B cell (primary cell): ENCODE data around the gene PRKCA. TPM values are rescaled to one million over a fixed set of nuclear protein-coding genes. Genes with fewer than 3 reads are reported as not detected.
"Not testable (repeated sequence)": the region's sequence is repeated elsewhere in the genome, so short reads cannot be mapped to it uniquely, and the experiment has no call there.

Experiments used
- ATAC-seq: fragments of 200-7000 bp; cut with Tn5 transposase; one replicate; pipeline ENCODE4 v1.10.0; 2021; ENCODE audit warnings: low read depth, mild to moderate bottlenecking, moderate number of reproducible peaks, moderate library complexity
- CTCF ChIA-PET: fragments of 350-600 bp; sonication (Branson Sonifier 250); formaldehyde crosslinking; loops from one replicate; lab custom pipeline; 2021; ENCODE audit warnings: antibody characterized with exemption, inconsistent platforms; lab: Charles Lee
- POLR2A ChIA-PET: fragments of 350-600 bp; sonication (Branson Sonifier 250); formaldehyde crosslinking; loops from one replicate; lab custom pipeline; 2021; ENCODE audit warnings: antibody characterized with exemption; lab: Charles Lee
- DNase-seq: peaks from one replicate; pipeline ENCODE4 v3.0.0; 2013
- H2AFZ ChIP-seq: 2 replicates; pipeline ENCODE4 v1.6.1; 2012; ENCODE audit warnings: mild to moderate bottlenecking, low read depth, low read length; ENCODE audit not compliant: insufficient read depth, poor library complexity, severe bottlenecking
- H3K27ac ChIP-seq, 2 donors: 1 replicate in 1 of 2; 2 replicates in 1 of 2; pipeline ENCODE4 v1.5.1; 2012 to 2013; ENCODE audit warnings: low read length in 2 of 2, mild to moderate bottlenecking in 2 of 2, moderate library complexity in 1 of 2
- H3K27me3 ChIP-seq, 4 experiments: fragments of 200-600 bp in 1 of 4; sonication (generic) in 1 of 4; replicated peaks in 1 of 4; 1 replicate in 2 of 4; 2 replicates in 2 of 4; pipeline versions ENCODE4 v1.6.1 to v1.7.0; 2013 to 2016; ENCODE audit warnings: low read length in 3 of 4, mild to moderate bottlenecking in 2 of 4, mixed read lengths in 1 of 4, moderate library complexity in 1 of 4; ENCODE audit not compliant: insufficient read depth in 4 of 4, control insufficient read depth in 3 of 4; ENCODE audit errors: control extremely low read depth in 1 of 4
- H3K36me3 ChIP-seq, 2 experiments: replicated peaks in 1 of 2; 1 replicate in 1 of 2; 2 replicates in 1 of 2; pipeline versions ENCODE4 v1.6.1 to v1.7.1; 2013; ENCODE audit warnings: low read length in 1 of 2; ENCODE audit not compliant: insufficient read depth in 2 of 2, control insufficient read depth in 1 of 2; ENCODE audit errors: control extremely low read depth in 1 of 2, extremely low read depth in 1 of 2
- H3K4me1 ChIP-seq, 2 donors: fragments of 200-600 bp in 1 of 2; sonication (generic) in 1 of 2; 1 replicate in 1 of 2; 2 replicates in 1 of 2; pipeline versions ENCODE4 v1.5.1 to v1.6.1; 2013 to 2017; ENCODE audit warnings: low read length in 2 of 2; ENCODE audit not compliant: control insufficient read depth in 2 of 2, insufficient read depth in 2 of 2
- H3K4me2 ChIP-seq: replicated peaks from 2 replicates; pipeline ENCODE3; 2012; ENCODE audit warnings: mild to moderate bottlenecking, low read depth, low read length; ENCODE audit not compliant: poor library complexity, severe bottlenecking
- H3K4me3 ChIP-seq, 5 experiments: fragments of 200-600 bp in 1 of 5; sonication (generic) in 1 of 5; 1 replicate in 3 of 5; 2 replicates in 2 of 5; pipeline versions ENCODE4 v1.5.1 to v1.7.0; 2011 to 2016; ENCODE audit warnings: low read length in 4 of 5, mild to moderate bottlenecking in 4 of 5, low read depth in 2 of 5, control low read depth in 1 of 5, moderate library complexity in 1 of 5; ENCODE audit not compliant: insufficient read depth in 1 of 5; ENCODE audit errors: control extremely low read depth in 1 of 5, extremely low read depth in 1 of 5
- H3K79me2 ChIP-seq: fragments of 200-600 bp; sonication (generic); one replicate; pipeline ENCODE4 v1.6.0; 2016; ENCODE audit warnings: low read length; ENCODE audit not compliant: control insufficient read depth, insufficient read depth
- H3K9ac ChIP-seq: fragments of 200-600 bp; sonication (generic); 2 replicates; pipeline ENCODE4 v1.6.1; 2017; ENCODE audit warnings: mild to moderate bottlenecking, low read length, moderate library complexity
- H3K9me3 ChIP-seq, 3 donors: one replicate each; pipeline versions ENCODE4 v1.6.1 to v1.7.1; 2013; ENCODE audit warnings: low read length in 2 of 3; ENCODE audit not compliant: control insufficient read depth in 2 of 3, insufficient read depth in 1 of 3; ENCODE audit errors: control extremely low read depth in 1 of 3
- H4K20me1 ChIP-seq: 2 replicates; pipeline ENCODE4 v1.6.0; 2012; ENCODE audit warnings: mild to moderate bottlenecking, low read length; ENCODE audit not compliant: insufficient read depth, control insufficient read depth, poor library complexity, severe bottlenecking
- H3K27ac Mint-ChIP-seq: one replicate; pipeline ENCODE4 v1.8.0; 2021; ENCODE audit warnings: mixed read lengths
- H3K27me3 Mint-ChIP-seq: one replicate; pipeline ENCODE4 v1.8.0; 2021; ENCODE audit warnings: mixed read lengths
- H3K4me1 Mint-ChIP-seq: one replicate; pipeline ENCODE4 v1.8.0; 2021; ENCODE audit warnings: mixed read lengths
- H3K4me3 Mint-ChIP-seq: one replicate; pipeline ENCODE4 v1.8.0; 2021; ENCODE audit warnings: mixed read lengths
- H3K9me3 Mint-ChIP-seq: one replicate; pipeline ENCODE4 v1.8.0; 2022; ENCODE audit warnings: mixed read lengths; ENCODE audit not compliant: insufficient read depth
- EZH2 ChIP-seq: IDR thresholded peaks from 2 replicates; pipeline ENCODE4 v1.6.1; 2012; ENCODE audit warnings: borderline replicate concordance, low read depth, mild to moderate bottlenecking, moderate library complexity, low read length; ENCODE audit not compliant: insufficient read depth, poor library complexity, severe bottlenecking
- WGBS: methylation state at CpG from one replicate; pipeline ENCODE4 v1.1.5; 2013; ENCODE audit warnings: missing lambda C conversion rate; ENCODE audit not compliant: insufficient coverage; 5-methylcytosine and 5-hydroxymethylcytosine counted together
- intact Hi-C: fragments of 100-400 bp; cut with micrococcal nuclease; formaldehyde crosslinking; loops from one replicate; pipeline ENCODE4 v1.10.0; 2022
- polyA plus RNA-seq: library from polyadenylated mRNA; depleted of rRNA; stranded (reverse); fragments of >200 nt; gene quantifications from 2 replicates; pipeline ENCODE4 v1.2.3, GENCODE V29; 2012
- total RNA-seq, 2 donors: library from RNA; stranded (reverse); fragments of 120-200 nt in 1 of 2; gene quantifications; 1 replicate in 1 of 2; 2 replicates in 1 of 2; pipeline versions ENCODE4 v1.2.3 to v1.2.4, GENCODE V29; 2013 to 2022
- TF ChIP-seq, protein P1 (sequence below): fragments of 200-600 bp; IDR thresholded peaks from one replicate; pipeline ENCODE4 v1.8.0; 2022; ENCODE audit warnings: antibody characterized with exemption, mild to moderate bottlenecking

PRKCA gene
- total and polyA plus RNA-seq, 2 donors (not counting 1 experiment from before 2014, with no cell fraction given), result 0.33 to 7.7 TPM

- H3K27ac ChIP-seq, result no peak overlapping the region
- no peak overlapping the region for H3K9ac ChIP-seq
- no peaks in the 10 kb centered on the region for H3K27me3 ChIP-seq
- no peaks in the 10 kb centered on the region for H3K79me2 ChIP-seq
- TF ChIP-seq, protein P1, sequence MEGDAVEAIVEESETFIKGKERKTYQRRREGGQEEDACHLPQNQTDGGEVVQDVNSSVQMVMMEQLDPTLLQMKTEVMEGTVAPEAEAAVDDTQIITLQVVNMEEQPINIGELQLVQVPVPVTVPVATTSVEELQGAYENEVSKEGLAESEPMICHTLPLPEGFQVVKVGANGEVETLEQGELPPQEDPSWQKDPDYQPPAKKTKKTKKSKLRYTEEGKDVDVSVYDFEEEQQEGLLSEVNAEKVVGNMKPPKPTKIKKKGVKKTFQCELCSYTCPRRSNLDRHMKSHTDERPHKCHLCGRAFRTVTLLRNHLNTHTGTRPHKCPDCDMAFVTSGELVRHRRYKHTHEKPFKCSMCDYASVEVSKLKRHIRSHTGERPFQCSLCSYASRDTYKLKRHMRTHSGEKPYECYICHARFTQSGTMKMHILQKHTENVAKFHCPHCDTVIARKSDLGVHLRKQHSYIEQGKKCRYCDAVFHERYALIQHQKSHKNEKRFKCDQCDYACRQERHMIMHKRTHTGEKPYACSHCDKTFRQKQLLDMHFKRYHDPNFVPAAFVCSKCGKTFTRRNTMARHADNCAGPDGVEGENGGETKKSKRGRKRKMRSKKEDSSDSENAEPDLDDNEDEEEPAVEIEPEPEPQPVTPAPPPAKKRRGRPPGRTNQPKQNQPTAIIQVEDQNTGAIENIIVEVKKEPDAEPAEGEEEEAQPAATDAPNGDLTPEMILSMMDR, result no peak
- TF ChIP-seq EZH2, result no peak
- 100% methylated on average over 1 of the region's 2 CpGs for WGBS
- no peak overlapping the region for H3K27ac Mint-ChIP-seq
- no peaks in the 10 kb centered on the region for H3K36me3 ChIP-seq
- ChIA-PET CTCF (no interaction called here), POLR2A (no interaction called here)
- H3K9me3 Mint-ChIP-seq, result no peaks in the 10 kb centered on the region
- H3K4me3 Mint-ChIP-seq, result no peak overlapping the region
- H3K4me1 Mint-ChIP-seq, result no peaks in the 10 kb centered on the region
- intact Hi-C loops, result no loop called here
- H4K20me1 ChIP-seq, result no peaks in the 10 kb centered on the region
- no peak overlapping the region for H2AFZ ChIP-seq
- no peak overlapping the region for H3K4me3 ChIP-seq
- H3K9me3 ChIP-seq, result no peaks in the 10 kb centered on the region
- DNase-seq (no peak), ATAC-seq (no peak)
- H3K4me1 ChIP-seq, result no peaks in the 10 kb centered on the region
- H3K27me3 Mint-ChIP-seq, result no peaks in the 10 kb centered on the region
- no peak overlapping the region for H3K4me2 ChIP-seq
These were observed 38.3 kb downstream of the PRKCA start for GRCh38 chr17:66340720-66341119.

DNA sequence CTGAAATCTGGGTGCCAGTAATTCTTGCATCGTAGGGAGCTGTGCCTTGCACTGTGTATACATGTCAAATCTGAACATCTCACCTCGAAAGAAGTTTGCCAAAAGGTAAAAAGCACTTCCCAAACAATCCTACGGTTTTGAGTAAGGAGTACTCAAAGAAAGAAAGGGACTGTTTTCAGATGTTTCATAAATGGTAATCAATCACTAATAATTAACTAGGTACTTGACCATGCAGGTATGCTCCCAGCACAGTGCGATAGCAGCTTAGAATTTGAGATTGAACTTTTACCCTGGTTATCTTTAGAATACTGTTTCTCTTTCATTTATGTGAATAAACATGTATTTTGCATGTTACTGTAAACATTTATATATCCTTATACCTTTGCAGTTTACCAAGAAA is 39.0 kb downstream of the PRKCA start:
- H2AFZ ChIP-seq, result no peak overlapping the region
- no peaks in the 10 kb centered on the region for H3K4me1 Mint-ChIP-seq
- ATAC-seq, result no peak
- DNase-seq, result no peak
- no peaks in the 10 kb centered on the region for H3K79me2 ChIP-seq
- no peaks in the 10 kb centered on the region for H3K27me3 Mint-ChIP-seq
- no peak overlapping the region for H3K27ac ChIP-seq
- H3K27ac Mint-ChIP-seq, result no peak overlapping the region
- no peaks in the 10 kb centered on the region for H4K20me1 ChIP-seq
- no peaks in the 10 kb centered on the region for H3K9me3 Mint-ChIP-seq
- no peaks in the 10 kb centered on the region for H3K9me3 ChIP-seq
- ChIA-PET POLR2A (no interaction called here), CTCF (no interaction called here)
- intact Hi-C loops, result no loop called here
- no peak overlapping the region for H3K4me2 ChIP-seq
- H3K4me3 ChIP-seq, result no peak overlapping the region
- H3K36me3 ChIP-seq, result no peaks in the 10 kb centered on the region
- no peaks in the 10 kb centered on the region for H3K27me3 ChIP-seq
- H3K4me1 ChIP-seq, result no peaks in the 10 kb centered on the region
- no peak overlapping the region for H3K9ac ChIP-seq
- no peak overlapping the region for H3K4me3 Mint-ChIP-seq
- TF ChIP-seq EZH2, result no peak
- TF ChIP-seq, protein P1, result no peak
- 100% methylated on average over 1 of the region's 4 CpGs for WGBS

- H3K4me2 ChIP-seq, H3K27ac ChIP-seq, H3K9me3 Mint-ChIP-seq, POLR2A ChIA-PET, H3K4me3 Mint-ChIP-seq, H3K36me3 ChIP-seq, ATAC-seq, H3K9me3 ChIP-seq, H3K27me3 Mint-ChIP-seq, H3K27me3 ChIP-seq, H3K27ac Mint-ChIP-seq, H3K4me3 ChIP-seq, DNase-seq, H3K79me2 ChIP-seq, H2AFZ ChIP-seq, H3K4me1 ChIP-seq, H3K4me1 Mint-ChIP-seq, H3K9ac ChIP-seq, intact Hi-C loops, CTCF ChIA-PET, H4K20me1 ChIP-seq: not testable (repeated sequence)
- WGBS, result 95% methylated on average over 2 of the region's 4 CpGs
These were observed 39.9 kb downstream of the PRKCA start for GRCh38 chr17:66342263-66342662.
